Calu3 (cell line): ENCODE data around the gene ELAVL1. TPM values are rescaled to one million over a fixed set of nuclear protein-coding genes. Genes with fewer than 3 reads are reported as not detected.
"Not testable (repeated sequence)": the region's sequence is repeated elsewhere in the genome, so short reads cannot be mapped to it uniquely, and the experiment has no call there.

ENCODE experiments used
- BruUV-seq: library from RNA; stranded (reverse); fragments of 400-500 nt; replicated peaks from 2 replicates; lab custom pipeline; 2021; lab: Mats Ljungman, UMichigan
- CTCF ChIA-PET: fragments of 300-600 bp; sonication (Branson Sonifier 250); formaldehyde crosslinking; loops from one replicate; lab custom pipeline; 2022; ENCODE audit warnings: antibody characterized with exemption; lab: Charles Lee
- DNase-seq: peaks from one replicate; pipeline ENCODE4 v3.0.0; 2022
- H3K27ac Mint-ChIP-seq: one replicate; pipeline ENCODE4 v1.8.0; 2022; ENCODE audit warnings: mixed read lengths; ENCODE audit not compliant: unreplicated experiment
- H3K27me3 Mint-ChIP-seq: one replicate; pipeline ENCODE4 v1.8.0; 2022; ENCODE audit warnings: mixed read lengths; ENCODE audit not compliant: unreplicated experiment
- H3K36me3 Mint-ChIP-seq: one replicate; pipeline ENCODE4 v1.8.0; 2022; ENCODE audit warnings: mild to moderate bottlenecking, moderate library complexity, mixed read lengths; ENCODE audit not compliant: insufficient read depth, unreplicated experiment
- H3K4me1 Mint-ChIP-seq: one replicate; pipeline ENCODE4 v1.8.0; 2022; ENCODE audit warnings: mild to moderate bottlenecking, low read depth, mixed read lengths; ENCODE audit not compliant: unreplicated experiment
- H3K4me3 Mint-ChIP-seq: one replicate; pipeline ENCODE4 v1.8.0; 2022; ENCODE audit warnings: mild to moderate bottlenecking, low read depth, moderate library complexity, mixed read lengths; ENCODE audit not compliant: unreplicated experiment
- H3K9me3 Mint-ChIP-seq: one replicate; pipeline ENCODE4 v1.8.0; 2022; ENCODE audit warnings: low read depth, mixed read lengths; ENCODE audit not compliant: unreplicated experiment
- intact Hi-C: fragments of 100-400 bp; cut with micrococcal nuclease; formaldehyde crosslinking; loops from one replicate; pipeline ENCODE4 v1.10.0; 2022; ENCODE audit not compliant: unreplicated experiment
- total RNA-seq: library from RNA; stranded (reverse); gene quantifications from 2 replicates; pipeline ENCODE4 v1.2.3, GENCODE V29; 2022
- TF ChIP-seq, protein P1 (sequence below): fragments of 200-600 bp; IDR thresholded peaks from one replicate; pipeline ENCODE4 v1.8.0; 2022; ENCODE audit warnings: antibody characterized with exemption; ENCODE audit not compliant: unreplicated experiment

ELAVL1 gene
- total RNA-seq, 1 experiment from 2014 or later = 81.2 TPM

GRCh38 chr19:8034178-8034525 is 28.7 kb upstream of the ELAVL1 start:
- intact Hi-C loops = no loop called here
- Mint-ChIP-seq H3K9me3 (no peaks in the 10 kb centered on the region), H3K4me3 (no peak overlapping the region), H3K36me3 (no peaks in the 10 kb centered on the region), H3K27me3 (peaks cover 22% of the 10 kb centered on the region), H3K27ac (no peak overlapping the region), H3K4me1 (no peaks in the 10 kb centered on the region)
- DNase-seq = no peak
- BruUV-seq = no TSS peak
- CTCF ChIA-PET = no interaction called here
- TF ChIP-seq, protein P1, sequence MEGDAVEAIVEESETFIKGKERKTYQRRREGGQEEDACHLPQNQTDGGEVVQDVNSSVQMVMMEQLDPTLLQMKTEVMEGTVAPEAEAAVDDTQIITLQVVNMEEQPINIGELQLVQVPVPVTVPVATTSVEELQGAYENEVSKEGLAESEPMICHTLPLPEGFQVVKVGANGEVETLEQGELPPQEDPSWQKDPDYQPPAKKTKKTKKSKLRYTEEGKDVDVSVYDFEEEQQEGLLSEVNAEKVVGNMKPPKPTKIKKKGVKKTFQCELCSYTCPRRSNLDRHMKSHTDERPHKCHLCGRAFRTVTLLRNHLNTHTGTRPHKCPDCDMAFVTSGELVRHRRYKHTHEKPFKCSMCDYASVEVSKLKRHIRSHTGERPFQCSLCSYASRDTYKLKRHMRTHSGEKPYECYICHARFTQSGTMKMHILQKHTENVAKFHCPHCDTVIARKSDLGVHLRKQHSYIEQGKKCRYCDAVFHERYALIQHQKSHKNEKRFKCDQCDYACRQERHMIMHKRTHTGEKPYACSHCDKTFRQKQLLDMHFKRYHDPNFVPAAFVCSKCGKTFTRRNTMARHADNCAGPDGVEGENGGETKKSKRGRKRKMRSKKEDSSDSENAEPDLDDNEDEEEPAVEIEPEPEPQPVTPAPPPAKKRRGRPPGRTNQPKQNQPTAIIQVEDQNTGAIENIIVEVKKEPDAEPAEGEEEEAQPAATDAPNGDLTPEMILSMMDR = no peak

GRCh38 chr19:8033287-8034177 is 28.1 kb upstream of the ELAVL1 start:
- BruUV-seq, CTCF ChIA-PET, DNase-seq, H3K9me3 Mint-ChIP-seq, H3K27ac Mint-ChIP-seq, intact Hi-C loops, H3K36me3 Mint-ChIP-seq, H3K4me1 Mint-ChIP-seq, H3K4me3 Mint-ChIP-seq: not testable (repeated sequence)
- peaks cover 22% of the 10 kb centered on the region for H3K27me3 Mint-ChIP-seq

DNA sequence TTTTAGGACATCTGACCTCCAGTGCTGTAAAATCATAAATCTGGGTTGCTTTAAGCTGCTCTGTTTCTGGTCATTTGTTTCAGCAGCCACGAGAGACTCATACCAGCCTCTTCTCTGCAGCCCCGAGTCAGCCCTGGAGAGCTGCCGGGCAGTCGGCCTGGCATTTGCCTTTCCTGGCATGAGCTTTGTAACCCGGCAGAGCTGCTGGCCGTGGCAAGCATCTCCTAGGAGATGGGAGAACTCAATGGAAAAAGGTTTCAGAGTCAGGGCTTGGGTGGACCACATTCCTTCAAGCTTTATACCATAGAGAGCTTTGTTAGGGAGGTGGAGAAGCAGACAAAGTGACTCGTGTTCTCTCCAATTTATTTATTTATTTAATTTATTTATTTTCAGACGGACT is 25.5 kb upstream of the ELAVL1 start:
- Mint-ChIP-seq H3K4me3 (no peak overlapping the region), H3K36me3 (no peaks in the 10 kb centered on the region), H3K4me1 (no peaks in the 10 kb centered on the region), H3K27me3 (peaks cover 3% of the 10 kb centered on the region), H3K9me3 (no peaks in the 10 kb centered on the region), H3K27ac (no peak overlapping the region)
- BruUV-seq = no TSS peak
- TF ChIP-seq, protein P1 = no peak
- no peak for DNase-seq
- CTCF ChIA-PET = no interaction called here
- intact Hi-C loops = no loop called here

DNA sequence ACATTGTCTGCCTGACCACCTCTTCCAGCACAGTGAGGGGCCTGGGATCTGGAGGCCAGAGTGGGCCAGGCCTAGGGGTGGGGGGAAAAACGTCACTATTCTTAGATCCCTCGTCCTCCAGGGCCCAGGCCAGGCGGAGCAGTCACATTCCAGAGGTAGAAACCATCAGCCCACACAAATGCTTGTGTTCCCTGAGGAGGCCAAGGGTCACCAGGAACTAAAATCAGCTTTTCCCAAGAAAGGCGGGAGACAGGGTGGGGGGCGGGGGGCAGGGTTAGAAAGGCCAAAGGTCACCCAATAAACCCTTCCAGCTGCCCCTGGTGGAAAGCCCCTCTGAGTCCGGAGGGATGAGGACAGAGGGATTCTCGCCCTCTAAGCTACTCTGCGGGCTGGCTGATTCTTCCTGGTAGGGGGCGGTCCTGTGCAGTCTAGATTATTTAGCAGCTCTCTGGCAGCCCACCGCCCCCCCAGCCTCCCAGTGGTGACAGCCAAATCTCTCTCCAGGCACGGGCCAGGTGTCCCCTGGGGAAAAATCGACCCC is 23.6 kb upstream of the ELAVL1 start:
- no peaks in the 10 kb centered on the region for H3K4me1 Mint-ChIP-seq
- no TSS peak for BruUV-seq
- H3K9me3 Mint-ChIP-seq = no peaks in the 10 kb centered on the region
- no peaks in the 10 kb centered on the region for H3K36me3 Mint-ChIP-seq
- TF ChIP-seq, protein P1 = no peak
- H3K27me3 Mint-ChIP-seq = no peaks in the 10 kb centered on the region
- no peak for DNase-seq
- H3K27ac Mint-ChIP-seq = no peak overlapping the region
- CTCF ChIA-PET = interaction anchor here (0.6 kb wide), 1 partner anchor 85 kb away, joined by 3 read pairs; no protein-coding TSS in a partner anchor
- intact Hi-C loops = no loop called here
- no peak overlapping the region for H3K4me3 Mint-ChIP-seq

- intact Hi-C loops = no loop called here
- no peaks in the 10 kb centered on the region for H3K9me3 Mint-ChIP-seq
- TF ChIP-seq, protein P1 = no peak
- no peak overlapping the region for H3K27ac Mint-ChIP-seq
- no peaks in the 10 kb centered on the region for H3K4me1 Mint-ChIP-seq
- H3K4me3 Mint-ChIP-seq = no peak overlapping the region
- CTCF ChIA-PET = no interaction called here
- no peaks in the 10 kb centered on the region for H3K27me3 Mint-ChIP-seq
- no peak for DNase-seq
- no TSS peak for BruUV-seq
- H3K36me3 Mint-ChIP-seq = no peaks in the 10 kb centered on the region
These were observed 19.9 kb upstream of the ELAVL1 start for GRCh38 chr19:8025316-8025715.

GRCh38 chr19:8024256-8024655 is 18.8 kb upstream of the ELAVL1 start:
- H3K27ac Mint-ChIP-seq, DNase-seq, BruUV-seq, H3K9me3 Mint-ChIP-seq, H3K27me3 Mint-ChIP-seq, intact Hi-C loops, CTCF ChIA-PET, H3K4me3 Mint-ChIP-seq, H3K36me3 Mint-ChIP-seq, H3K4me1 Mint-ChIP-seq: not testable (repeated sequence)
